ENCODE measurements around the gene OPHN1.

OPHN1 gene, protein sequence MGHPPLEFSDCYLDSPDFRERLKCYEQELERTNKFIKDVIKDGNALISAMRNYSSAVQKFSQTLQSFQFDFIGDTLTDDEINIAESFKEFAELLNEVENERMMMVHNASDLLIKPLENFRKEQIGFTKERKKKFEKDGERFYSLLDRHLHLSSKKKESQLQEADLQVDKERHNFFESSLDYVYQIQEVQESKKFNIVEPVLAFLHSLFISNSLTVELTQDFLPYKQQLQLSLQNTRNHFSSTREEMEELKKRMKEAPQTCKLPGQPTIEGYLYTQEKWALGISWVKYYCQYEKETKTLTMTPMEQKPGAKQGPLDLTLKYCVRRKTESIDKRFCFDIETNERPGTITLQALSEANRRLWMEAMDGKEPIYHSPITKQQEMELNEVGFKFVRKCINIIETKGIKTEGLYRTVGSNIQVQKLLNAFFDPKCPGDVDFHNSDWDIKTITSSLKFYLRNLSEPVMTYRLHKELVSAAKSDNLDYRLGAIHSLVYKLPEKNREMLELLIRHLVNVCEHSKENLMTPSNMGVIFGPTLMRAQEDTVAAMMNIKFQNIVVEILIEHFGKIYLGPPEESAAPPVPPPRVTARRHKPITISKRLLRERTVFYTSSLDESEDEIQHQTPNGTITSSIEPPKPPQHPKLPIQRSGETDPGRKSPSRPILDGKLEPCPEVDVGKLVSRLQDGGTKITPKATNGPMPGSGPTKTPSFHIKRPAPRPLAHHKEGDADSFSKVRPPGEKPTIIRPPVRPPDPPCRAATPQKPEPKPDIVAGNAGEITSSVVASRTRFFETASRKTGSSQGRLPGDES

DNA sequence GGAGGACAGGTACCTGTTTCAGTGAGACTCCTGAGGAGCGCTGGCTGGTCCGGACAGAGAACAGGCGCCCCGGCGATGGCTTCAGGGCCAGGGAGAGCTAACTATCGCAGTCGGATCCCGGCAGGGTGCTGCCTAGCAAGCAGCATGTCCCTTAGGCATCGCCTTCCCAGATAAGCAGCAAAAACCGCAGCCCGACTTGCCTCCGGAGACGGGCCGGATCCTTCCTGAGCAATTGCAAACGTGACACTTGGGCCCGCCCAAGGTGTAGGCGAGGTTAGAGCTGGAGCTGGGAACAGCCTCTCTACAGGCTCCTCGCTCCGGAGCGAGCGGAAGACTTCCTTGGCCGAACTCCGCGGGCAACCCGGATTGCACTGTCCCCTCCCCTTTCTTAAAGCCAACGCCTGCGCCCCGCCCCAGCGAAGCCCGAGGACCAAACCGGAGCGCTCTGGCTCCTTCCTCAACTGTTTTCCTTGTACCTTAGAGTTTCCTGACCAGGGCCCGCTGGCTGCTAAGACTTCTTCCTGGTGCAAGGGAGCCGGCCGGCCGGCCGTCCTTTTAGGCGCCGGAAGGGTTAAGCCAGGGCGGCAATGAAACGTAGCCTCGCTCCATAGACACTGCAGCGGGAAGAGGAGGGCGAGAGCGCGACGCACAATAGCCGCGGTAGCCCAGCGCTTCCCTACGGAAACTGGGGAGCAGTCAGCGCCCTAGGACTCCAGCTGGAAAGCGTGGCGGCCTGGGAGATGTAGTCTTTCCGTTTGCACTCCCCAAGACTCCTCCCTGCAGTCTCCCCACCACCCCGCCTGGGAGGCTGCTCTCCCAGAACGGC lies at the start of gene OPHN1:
Gene OPHN1, minus strand, starts transcription at position 341 of the 826 bp plus-strand sequence. CDS start 475 bp downstream, outside the sequence.
- DNase-seq, result peak; percentile 47

DNA sequence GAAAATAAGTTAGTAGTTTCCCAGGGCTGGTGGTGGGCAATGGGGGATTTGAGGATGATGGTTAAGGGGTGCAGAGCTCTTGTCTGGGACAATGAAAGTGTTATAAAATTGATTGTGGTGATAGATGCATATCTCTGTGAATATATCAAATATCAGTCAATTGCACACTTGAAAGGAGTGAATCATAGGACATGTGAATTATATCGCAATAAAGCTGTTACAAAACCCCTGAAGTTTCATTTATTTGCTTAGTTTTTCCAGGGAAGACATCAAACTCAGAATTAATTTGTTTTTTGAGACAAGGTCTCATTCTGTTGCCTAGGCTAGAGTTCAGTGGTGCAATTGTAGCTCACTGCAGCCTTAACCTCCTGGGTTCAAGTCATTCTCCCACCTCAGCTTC lies 47.7 kb upstream of the OPHN1 start:
- DNase-seq, result no peak

DNA sequence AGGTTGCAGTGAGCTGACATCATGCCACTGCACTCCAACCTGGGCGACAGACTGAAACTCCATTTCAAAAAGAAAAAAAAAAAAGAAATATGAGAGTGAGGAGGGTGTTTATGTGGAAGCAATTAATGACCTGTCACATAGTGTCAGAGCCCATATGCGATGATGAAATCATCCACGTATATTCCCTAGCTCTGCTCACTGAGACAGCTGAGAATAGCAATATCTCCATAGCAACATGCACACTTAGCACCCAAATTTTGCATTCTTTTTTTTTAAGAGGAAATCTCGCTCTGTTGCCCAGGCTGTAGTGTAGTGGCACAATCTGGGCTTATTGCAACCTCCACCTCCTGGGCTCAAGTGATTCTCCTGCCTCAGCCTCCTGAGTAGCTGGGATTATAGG lies 31.5 kb upstream of the OPHN1 start:
- no peak for DNase-seq

DNA sequence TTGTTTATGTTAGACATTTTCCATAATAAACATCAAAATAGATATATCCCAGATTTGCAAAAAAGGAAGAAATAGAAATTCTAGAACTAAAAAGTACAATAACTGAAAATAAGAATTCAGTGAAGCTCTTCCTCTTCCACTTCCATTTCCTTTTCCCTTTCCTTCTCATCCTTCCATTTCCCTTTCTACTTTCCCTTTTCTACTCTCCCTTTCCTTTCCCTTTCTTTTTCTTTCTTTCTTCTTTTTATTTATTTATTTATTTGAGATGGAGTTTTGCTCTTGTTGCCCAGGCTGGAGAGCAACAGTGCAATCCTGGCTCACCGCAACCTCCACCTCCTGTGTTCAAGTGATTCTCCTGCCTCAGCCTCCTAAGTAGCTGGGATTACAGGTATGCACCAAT lies 30.6 kb upstream of the OPHN1 start:
- DNase-seq, result no peak

DNA sequence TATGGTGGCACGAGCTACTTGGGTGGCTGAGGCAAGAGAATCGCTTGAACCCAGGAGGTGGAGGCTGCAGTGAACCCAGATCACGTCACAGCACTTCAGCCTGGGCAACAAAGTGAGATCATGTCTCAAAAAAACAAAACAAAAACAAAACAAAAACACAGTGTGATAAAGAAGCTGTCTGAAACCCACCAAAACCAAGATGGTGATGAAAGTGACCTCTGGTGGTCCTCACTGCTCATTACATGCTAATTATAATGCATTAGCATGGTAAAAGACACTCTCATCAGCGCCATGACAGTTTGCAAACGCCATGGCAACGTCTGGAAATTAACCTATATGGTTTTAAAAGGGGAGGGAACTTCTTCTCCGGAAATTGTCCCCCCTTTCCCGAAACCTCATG lies 29.4 kb upstream of the OPHN1 start:
- DNase-seq, result peak; percentile 14

DNA sequence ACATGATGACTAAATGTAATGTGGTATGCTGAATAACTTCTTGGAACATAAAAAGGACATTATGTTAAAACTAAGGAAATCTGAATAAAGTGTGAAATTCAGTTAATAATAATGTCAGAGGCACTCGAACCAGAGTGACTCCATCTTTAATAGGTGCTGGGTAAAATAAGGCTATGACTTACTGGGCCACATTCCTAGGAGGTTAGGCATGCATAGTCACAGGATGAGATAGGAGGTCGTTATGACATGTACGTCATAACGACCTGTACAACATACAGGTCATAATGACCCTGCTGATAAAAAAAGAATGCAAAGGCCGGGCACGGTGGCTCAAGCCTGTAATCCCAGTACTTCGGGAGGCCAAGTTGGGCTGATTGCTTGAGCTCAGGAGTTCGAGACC lies 28.9 kb upstream of the OPHN1 start:
- no peak for DNase-seq

DNA sequence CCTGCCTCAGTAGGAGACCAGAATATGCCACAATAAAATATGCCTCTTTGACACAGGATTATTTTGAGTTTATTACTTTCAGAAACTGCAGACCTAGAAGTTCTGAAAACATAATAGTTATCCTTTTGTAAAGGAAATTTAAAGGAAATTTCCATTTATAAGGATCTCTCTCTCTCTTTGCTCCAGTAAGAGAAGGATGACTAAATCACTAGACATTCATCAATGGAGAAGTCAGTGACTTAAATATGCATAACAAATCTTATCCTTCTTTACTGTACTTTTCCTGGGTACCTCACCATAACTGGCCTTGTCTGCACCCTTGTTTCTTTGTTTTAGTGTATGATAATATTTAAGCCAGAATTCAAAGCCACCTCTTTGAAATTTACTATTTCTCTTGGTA lies 28.3 kb upstream of the OPHN1 start:
- no peak for DNase-seq

DNA sequence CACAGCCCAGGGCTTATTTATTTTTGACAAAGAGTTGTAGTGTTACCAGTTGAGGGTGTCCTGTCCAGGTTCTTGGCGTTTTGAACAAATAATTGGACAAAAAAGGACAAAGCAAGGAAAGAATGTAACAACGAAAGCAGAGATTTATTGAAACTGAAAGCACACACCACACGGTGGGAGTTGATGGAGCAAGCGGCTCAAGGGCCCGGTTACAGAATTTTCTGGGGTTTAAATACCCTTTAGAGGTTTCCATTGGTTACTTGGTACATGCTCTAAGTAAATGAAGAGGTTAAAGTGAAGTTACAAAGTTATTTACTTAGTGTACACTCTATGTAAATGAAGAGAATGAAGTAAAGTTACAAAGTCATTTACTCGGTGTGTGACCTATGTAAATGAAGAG lies 27.8 kb upstream of the OPHN1 start:
- no peak for DNase-seq

DNA sequence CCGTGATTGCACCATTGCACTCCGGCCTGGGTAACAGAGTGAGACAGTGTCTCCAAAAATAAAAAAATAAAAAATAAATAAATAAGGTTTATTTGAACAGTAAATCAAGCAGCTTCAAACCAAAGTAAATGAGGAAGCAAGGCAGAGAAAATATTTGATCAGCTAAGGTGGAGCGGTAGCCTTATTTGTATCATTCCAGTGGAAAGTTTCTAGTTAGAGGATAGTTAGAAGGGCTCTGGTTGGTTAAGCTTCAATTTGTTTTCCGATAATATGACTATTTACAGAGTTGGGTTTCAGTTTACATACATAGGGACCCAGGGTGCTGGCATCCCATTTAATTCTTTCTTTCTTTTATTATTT lies 21.8 kb upstream of the OPHN1 start:
- no peak for DNase-seq

DNA sequence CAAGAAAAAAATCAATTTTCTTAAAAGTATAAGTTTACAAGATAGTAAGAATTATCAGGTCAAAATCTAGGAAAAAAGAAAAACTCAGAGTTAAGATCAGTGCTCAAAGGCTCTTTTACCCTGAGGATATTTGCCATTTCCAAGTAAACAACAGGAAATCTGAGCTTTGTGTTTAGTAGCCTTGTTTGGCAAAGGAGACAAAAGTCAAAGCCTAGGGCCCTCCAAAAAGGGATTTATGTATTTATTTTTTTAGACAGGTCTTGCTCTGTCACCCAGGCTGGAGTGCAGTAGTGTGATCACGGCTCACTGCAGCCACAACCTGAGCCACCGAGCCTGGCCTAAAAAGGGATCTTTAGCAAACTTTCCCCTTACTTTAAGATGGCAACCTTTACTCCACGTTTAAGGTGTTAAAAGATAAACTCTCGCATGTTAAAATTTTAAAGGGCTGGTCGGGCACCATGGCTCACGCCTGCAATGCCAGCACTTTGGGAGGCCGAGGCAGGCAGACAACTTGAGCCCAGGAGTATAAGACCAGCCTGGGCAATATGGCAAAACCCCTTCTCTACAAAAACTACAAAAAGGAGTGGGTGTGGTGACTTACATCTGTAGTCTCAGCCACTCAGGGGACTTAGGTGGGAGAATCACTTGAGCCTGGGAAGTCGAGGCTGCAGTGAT lies 21.3 kb upstream of the OPHN1 start:
- no peak for DNase-seq

DNA sequence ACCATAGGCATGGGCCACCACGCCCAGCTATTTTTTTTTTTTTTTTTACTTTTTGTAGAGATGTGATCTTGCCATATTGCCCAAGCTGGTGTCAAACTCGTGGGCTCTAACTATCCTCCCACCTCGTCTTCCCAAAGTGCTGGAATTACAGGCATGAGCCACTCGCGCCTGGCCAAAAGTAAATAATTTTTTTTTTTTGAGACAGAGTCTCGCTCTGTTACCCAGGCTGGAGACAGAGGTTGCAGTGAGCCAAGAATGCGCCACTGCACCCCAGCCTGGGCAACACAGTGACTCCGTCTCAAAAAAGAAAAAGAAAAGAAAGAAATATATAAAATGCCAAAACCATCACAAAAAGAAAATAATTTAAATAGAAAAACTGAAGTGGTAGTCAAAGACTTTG lies 18.4 kb upstream of the OPHN1 start:
- DNase-seq, result no peak

DNA sequence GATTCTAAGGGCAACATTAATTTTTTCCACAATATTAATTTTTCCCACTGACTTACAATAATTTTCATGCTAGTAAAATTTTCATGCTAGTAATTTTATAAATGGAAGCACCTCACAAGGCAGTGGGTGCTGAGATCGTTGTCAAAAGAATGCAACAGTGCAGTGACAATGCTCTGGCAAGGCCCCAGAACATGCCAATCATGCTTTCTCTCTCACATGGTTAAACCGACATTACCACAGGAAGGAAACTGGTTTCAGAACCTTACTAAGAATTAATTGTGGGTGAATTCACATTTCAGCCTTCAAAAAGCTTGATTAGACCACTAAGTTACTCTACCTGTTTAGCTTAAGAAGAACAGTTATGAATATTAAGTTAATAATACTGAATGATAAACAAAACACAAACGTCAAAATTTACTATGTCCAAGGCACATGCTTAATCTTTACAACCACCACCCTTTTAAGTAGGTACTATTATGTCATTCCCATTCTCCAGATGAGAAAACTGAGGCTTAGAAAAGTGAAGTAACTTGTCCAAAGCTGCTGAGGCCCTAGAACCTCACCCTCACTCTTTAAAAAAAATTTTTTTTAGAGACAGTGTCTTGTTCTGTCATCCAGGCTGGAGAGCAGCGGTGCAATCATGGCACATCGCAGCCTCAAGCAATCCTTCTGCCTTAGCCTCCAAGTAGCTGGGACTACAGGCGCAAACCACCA lies 10.0 kb upstream of the OPHN1 start:
- DNase-seq, result no peak

DNA sequence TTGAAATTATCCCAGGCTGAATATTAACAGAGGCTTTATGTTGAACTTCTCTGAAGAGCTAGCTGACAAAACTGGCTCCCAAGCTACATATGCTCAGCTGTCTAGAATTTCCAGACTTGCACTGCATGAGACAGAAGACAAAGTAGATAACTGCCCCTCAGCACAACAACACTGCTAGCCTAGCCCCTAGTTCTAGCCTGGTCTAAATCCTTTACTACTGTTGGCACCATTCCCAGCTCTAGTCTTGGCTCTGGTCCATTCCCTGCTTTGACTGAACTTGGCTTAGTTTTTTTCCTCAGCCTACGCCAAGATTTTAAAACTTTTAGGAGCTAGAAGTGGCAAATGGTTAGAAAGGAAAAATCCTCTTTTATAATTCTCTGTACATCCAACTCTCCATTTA lies 7.6 kb upstream of the OPHN1 start:
- DNase-seq, result peak; percentile 50

DNA sequence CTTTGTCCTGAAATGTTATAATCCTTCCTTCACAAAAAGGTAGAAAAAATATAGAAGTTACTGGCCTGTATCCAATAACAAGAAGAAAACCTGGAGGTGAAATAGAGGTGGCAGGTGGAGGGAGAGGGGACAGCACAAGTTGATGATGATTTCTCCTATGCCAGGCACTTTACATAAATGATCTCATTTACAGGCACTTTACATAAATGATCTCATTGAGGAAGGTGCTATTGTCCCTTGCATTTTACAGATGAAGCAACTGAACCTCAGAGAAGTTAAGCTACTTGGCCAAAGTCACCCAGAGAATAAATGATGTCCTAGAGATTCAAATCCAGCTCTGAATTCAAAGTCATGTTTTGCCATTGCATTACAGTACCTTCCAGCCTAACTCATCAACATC lies 7.1 kb upstream of the OPHN1 start:
- DNase-seq, result no peak

DNA sequence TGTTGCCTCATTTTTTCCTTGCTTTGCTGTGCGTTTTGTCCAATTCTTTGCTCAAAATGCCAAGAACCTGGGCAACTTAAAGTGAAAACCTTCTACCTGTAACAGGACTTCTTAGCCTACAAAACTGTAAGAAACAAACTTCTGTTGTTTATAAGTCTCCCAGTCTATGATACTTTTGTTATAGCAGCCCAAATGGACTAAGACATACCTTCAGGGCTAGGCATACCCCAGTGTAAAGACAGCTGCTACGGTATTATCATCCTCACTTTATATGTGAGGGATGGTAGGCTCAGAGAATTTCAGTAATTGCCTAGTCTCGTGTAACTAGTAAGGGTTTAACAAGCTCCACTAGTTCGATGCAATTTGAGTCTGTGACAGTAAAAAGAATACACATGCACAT lies 6.0 kb upstream of the OPHN1 start:
- no peak for DNase-seq

DNA sequence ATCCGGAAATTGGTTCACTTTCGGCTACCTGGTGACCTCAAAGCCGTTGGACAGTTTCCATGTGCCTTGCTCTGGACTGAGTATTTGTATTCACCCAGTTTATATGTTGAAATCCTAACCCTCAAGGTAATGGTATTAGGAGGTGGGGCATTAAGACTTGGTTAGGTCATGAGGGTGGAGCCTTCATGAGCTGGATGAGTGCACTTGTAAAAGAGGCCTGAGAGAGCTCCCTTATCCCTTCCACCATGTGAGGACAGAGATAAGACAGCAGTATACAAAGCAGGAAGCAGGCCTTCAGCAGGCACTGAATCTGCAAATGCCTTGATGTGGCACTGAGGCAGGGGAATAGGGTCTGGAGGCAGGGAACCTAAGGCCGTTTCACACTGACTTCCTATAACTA lies 5.3 kb upstream of the OPHN1 start:
- DNase-seq, result no peak

DNA sequence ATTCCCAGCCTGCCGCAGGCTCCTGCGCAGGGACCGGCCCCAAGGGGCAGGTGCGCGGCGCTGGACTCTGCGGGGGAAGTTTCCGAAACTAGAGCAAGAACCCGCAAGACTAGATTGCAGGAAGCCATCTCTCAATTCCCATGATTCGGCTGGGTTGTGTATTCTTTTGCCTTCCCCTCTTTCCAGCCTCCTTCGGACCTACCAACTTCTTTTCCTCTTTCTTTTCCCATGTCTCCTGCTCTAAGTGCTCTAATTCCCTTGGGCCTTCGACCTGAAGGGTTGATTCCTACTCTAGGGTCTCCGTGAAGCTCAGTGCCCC lies 645 bp upstream of the OPHN1 start:
- DNase-seq, result no peak

DNA sequence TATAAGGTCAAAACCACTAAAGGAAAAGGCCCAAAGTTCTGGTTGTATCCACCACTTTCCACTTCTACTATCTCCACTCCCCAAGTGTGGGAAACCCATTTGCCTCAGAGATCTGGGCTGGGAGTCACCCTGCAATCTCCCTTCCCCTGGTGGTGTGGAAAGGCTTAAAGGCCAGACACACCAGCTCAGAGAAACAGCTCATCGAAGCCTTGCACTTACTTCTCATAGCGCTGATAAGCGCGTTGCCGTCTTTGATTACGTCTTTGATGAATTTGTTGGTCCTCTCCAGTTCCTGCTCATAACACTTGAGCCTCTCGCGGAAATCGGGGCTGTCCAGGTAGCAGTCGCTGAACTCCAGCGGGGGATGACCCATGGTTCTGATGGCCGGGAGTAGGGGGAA lies 647 bp downstream of the OPHN1 start:
- DNase-seq, result no peak

DNA sequence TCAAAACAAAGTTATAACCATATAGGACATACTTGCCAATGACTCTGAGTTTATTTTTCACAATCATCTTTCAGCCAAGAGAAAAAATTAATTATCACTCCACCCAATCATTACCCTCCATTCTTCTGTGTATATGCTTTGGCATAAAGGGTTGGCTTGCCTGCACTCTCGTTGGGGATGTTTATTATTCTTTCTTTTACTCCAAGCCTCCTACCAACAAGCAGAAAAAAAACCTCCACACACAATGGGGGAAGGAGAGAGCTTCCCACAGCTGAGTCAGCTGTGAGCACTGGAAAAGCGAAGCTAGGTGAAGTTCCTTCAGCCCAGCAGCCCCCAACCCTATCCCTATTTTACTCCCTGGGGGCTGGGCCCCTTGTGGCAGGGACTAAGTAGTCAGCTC lies 1.5 kb downstream of the OPHN1 start:
- DNase-seq, result no peak

DNA sequence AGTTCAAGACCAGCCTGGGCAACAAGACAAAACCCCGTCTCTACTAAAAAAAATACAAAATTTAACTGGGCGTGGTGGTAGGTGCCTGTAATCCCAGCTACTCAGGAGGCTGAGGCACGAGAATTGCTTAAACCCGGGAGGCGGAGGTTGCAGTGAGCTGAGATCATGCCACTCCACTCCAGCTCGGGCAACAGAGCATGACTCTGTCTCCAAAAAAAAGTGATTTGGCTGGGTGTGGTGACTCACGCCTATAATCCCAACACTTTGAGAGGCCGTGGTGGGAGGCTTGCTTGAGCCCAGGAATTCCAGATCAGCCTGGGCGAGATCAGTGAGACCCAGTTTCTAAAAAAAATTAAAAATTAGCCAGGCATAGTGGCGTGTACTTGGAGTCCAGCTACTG lies 4.1 kb downstream of the OPHN1 start:
- no peak for DNase-seq

DNA sequence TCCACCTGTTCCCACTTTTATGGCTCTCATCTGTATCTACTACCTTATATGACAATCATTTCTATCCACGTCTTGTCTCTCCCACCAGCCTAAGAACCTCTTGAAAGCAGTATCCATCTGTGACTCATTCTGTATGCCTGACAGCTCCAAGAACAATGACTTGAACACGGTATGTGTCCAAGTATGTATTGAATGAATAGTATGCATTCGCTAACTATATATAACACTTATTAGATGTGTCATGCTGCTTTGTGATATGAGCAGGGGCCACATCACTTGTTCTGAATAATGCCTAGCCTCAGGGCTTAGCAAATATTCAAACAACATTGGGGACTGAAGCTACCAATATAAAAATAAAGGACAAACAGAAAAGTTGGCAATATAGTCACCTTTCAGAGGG lies 4.9 kb downstream of the OPHN1 start:
- peak; percentile 2 for DNase-seq

DNA sequence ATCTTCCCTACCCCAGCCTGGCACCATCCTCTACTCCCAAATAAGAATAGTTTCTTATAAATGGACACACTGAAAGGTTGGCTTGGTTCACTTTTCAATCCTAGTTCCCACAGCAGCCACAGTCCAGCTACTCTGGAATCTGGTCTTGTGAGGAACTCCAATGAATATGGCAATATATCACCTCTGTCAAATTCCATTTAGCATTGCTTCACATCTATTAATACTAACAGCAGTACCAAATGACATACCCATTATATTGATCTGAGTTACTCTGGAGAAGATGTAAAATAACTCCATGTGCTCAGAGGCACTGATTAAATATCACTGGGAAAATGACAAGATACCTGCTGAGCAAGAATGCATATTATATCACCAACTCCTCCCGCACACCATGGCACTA lies 8.6 kb downstream of the OPHN1 start:
- DNase-seq, result no peak

DNA sequence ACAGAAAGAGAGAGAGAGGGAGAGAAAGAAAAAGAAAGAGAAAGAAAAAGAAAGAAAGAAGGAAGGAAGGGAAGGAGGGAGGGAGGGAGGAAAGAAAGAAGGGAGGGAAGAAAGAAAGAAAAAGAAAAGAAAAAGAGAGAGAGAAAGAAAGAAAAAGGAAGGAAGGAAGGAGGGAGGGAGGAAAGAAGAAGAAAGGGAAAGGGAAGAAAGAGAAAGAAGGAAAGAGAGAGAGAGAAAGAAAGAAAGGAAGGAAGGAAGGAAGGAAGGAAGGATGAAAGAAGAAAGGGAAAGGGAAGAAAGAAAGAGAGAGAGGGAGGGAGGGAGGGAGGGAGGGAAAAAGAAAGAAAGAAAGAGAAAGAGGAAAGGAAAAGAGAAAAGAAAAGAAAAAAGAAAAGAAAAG lies 10.8 kb downstream of the OPHN1 start:
- no peak for DNase-seq

Measured in kidney glomerular epithelial cell (primary cell).